GM12878 (cell line): Measurements from ENCODE around the gene CEP295NL.

Source experiments
- CTCF ChIP-seq, 3 experiments: IDR thresholded peaks in 2 of 3; conservative IDR thresholded peaks in 1 of 3; 2 replicates each; pipeline ENCODE4 v1.5.1; 2011; ENCODE audit warnings: low read depth in 3 of 3, low read length in 3 of 3, mild to moderate bottlenecking in 3 of 3, control low read depth in 2 of 3, moderate library complexity in 2 of 3, inconsistent platforms in 1 of 3, mixed read lengths in 1 of 3; ENCODE audit not compliant: control insufficient read depth in 2 of 3, insufficient read depth in 1 of 3; ENCODE audit errors: extremely low read depth in 1 of 3
- EED ChIP-seq: sonication (generic); IDR thresholded peaks from 2 replicates; pipeline ENCODE4 v1.6.1; 2016; ENCODE audit warnings: antibody characterized with exemption, low read depth
- GABPA ChIP-seq: IDR thresholded peaks from 2 replicates; pipeline ENCODE4 v1.6.1; 2014; ENCODE audit warnings: antibody characterized with exemption, low read depth, mild to moderate bottlenecking, inconsistent platforms
- IKZF1 ChIP-seq: fragments of 450-650 bp; conservative IDR thresholded peaks from 2 replicates; pipeline ENCODE4 v1.6.1; 2017; ENCODE audit warnings: antibody characterized with exemption, mild to moderate bottlenecking
- POLR2AphosphoS5 ChIP-seq: IDR thresholded peaks from 2 replicates; pipeline ENCODE4 v1.6.1; 2011; ENCODE audit warnings: mild to moderate bottlenecking, low read length, inconsistent platforms
- SMAD1 ChIP-seq: fragments of 450-650 bp; IDR thresholded peaks from 2 replicates; pipeline ENCODE4 v1.6.1; 2018; ENCODE audit warnings: mild to moderate bottlenecking, low read depth; ENCODE audit not compliant: partially characterized antibody
- TF ChIP-seq, protein P1 (sequence below): IDR thresholded peaks from 2 replicates; pipeline ENCODE4 v1.6.1; 2012; ENCODE audit warnings: low read depth, low read length, improper control_type of control experiment

DNA sequence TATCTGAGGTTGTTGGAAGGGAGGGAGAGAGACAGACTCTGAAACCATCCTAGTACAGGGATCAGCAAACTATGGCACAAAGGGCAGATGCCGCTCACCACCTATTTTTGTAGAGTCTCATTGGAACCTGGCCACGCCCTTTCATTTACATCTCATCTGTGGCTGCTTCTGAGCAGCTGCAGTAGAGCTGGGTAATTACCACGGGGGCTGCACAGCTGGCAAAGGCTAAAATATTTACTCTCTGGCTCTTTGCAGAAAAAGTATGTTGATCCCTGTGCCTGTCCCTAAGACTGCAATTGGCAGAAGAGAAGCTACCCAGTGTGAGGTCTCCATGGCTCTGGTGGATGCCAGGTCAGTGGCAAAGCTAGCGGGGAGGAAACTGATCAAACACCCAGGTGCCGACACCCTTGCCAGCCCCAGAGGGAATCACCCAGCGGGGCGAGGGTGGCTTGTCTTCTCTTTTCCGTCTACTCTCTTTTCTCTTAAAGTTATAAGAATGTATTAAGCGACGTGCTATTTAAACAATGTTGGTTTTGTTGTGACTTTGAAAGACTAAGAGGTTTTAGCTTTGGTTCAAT lies 14.0 kb downstream of the CEP295NL start:
- no peak for TF ChIP-seq CTCF (IDR thresholded peaks at IDR 0.05 in 2 of 3, conservative IDR thresholded peaks at IDR 0.05 in 1 of 3; ENCODE audit: control insufficient read depth in 2 of 3, extremely low read depth in 1 of 3, insufficient read depth in 1 of 3, low read depth in 3 of 3, low read length in 3 of 3)
- no peak for TF ChIP-seq SMAD1
- TF ChIP-seq, protein P1, sequence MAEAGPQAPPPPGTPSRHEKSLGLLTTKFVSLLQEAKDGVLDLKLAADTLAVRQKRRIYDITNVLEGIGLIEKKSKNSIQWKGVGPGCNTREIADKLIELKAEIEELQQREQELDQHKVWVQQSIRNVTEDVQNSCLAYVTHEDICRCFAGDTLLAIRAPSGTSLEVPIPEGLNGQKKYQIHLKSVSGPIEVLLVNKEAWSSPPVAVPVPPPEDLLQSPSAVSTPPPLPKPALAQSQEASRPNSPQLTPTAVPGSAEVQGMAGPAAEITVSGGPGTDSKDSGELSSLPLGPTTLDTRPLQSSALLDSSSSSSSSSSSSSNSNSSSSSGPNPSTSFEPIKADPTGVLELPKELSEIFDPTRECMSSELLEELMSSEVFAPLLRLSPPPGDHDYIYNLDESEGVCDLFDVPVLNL = no peak
- TF ChIP-seq EED = no peak
- no peak for TF ChIP-seq POLR2AphosphoS5
- no peak for TF ChIP-seq GABPA
- no peak for TF ChIP-seq IKZF1
